Diencephalon (tissue), 1 donor: ENCODE data around the gene GOLGA8F. TPM values are rescaled to one million over a fixed set of nuclear protein-coding genes. Genes with fewer than 3 reads are reported as not detected.

Source experiments
- small RNA-seq: library from RNA; depleted of rRNA; stranded (forward); fragments of <200 nt; gene quantifications from one replicate; pipeline ENCODE3, GENCODE V24; 2014
- total RNA-seq: library from RNA; depleted of rRNA; stranded (reverse); fragments of >200 nt; gene quantifications from one replicate; pipeline ENCODE4 v1.2.3, GENCODE V29; 2014

Gene GOLGA8F, protein sequence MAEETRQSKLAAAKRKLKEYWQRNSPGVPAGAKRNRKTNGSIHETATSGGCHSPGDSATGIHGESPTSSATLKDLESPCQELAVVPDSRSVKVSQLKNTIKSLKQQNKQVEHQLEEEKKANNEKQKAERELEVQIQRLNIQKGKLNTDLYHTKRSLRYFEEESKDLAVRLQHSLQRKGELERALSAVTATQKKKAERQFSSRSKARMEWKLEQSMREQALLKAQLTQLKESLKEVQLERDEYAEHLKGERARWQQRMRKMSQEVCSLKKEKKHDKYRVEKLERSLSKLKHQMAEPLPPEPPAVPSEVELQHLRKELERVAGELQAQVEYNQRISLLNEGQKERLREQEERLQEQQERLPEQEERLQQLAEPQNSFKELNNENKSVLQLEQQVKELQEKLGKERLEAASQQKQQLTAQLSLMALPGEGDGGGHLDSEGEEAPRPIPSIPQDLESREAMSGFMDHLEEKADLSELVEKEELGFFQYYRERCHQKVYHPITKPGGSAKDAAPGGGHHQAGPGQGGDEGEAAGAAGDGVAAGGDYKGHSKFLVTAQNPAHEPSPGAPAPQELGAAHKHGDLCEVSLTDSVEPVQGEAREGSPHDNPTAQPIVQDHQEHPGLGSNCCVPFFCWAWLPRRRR
- not detected for total RNA-seq

DNA sequence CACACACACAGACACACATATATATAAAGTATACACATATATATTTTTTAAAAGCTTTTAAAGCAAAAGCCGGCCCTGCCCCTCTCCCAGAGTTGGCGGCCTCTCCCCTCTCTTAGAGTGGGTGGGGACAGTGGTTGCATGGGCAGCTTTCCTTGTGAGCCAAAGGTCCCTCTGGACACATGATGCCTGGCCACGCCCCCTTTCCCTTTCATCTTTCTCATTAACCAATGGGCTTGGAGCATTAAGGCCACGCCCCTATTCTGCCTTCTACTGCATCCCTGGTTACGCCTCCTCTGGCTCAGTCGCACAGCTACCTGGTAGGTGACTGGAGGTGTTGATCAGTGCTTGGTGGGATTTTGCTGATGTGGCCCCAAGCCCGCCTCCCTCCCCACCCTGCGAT is at the start of gene GOLGA8F:
TSS of gene GOLGA8F (plus strand) at position 301 of the 400 bp plus-strand sequence. CDS start at position 399, 98 bp downstream.

GRCh38 chr15:28357984-28358383 is 20.5 kb upstream of the GOLGA8F start, which contains the start of gene GOLGA6L24:
Gene GOLGA6L24, minus strand, starts transcription at chr15:28358084. Its CDS starts 61 bp downstream, at chr15:28358023.

Small RNA genes lying within 50 kb of the gene (small RNA-seq; reads per million reads assigned to genes)
- not detected for gene AC091304.5
- not detected for gene AC091304.6
- not detected for gene AC091304.9
- gene MIR4509-2, result not detected
- gene RN7SL238P, result not detected

Other genes with a start within 250 kb of the GOLGA8F start
- 95.7 TPM for gene HERC2, start 56.5 kb upstream of the GOLGA8F start, total RNA-seq
- not detected for gene GOLGA6L24, start 20.6 kb upstream of the GOLGA8F start, total RNA-seq
- gene GOLGA8G, start 154.3 kb downstream of the GOLGA8F start, total RNA-seq, result not detected
- gene GOLGA6L25, start 174.9 kb downstream of the GOLGA8F start, total RNA-seq, result not detected